HS-5 (cell line): ENCODE measurements around the gene JDP2.

Experiments used
- DNase-seq: peaks from one replicate; pipeline ENCODE4 v3.0.0-alpha.2; 2012; ENCODE audit warnings: low read depth

JDP2 gene

DNA sequence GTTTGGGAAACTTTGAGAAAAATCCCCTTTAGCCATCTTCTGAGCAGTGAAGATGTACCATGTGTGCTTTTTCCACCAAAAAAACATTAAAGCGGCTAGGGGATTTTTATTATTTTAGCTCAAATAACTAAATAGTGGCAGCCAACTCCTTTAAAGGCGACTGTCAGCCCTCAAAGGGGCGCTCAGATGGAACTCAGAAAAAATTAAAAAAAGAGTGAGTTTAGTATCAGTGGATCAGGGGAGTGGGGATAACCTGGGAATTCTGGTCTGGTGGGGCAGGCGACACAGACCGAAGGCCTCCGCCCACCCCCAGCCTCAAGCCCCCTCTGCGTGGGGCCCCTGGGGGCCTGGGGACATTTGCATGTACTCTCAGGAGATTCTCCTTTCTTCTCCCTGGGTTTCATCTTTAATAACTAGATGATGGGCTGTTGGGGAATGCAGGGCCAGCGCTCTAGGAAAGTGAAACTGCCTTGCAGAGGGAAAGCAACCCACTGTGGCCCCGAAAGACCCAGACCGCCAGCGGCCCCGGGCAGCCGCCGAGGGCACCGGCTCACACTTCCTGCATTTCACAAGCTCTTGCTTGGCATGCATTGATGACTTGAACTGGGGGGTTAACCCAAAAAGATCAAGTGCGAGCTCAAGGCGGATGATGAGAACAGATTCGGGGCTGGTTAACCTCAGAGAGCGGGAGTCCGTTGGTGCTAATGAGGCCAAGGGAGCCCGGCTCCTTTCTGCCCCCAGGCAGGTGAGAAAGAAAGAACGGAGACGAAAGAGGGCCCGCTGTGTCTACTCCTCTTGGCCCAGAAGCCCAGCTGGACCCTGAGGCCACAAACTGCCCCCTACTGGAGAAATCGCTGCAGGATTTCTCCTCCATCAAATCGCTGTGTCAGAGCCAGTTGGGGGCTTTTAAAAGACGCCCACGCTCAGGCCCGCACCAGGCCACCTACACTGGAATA lies 87.1 kb downstream of the JDP2 start:
- DNase-seq, result no peak

DNA sequence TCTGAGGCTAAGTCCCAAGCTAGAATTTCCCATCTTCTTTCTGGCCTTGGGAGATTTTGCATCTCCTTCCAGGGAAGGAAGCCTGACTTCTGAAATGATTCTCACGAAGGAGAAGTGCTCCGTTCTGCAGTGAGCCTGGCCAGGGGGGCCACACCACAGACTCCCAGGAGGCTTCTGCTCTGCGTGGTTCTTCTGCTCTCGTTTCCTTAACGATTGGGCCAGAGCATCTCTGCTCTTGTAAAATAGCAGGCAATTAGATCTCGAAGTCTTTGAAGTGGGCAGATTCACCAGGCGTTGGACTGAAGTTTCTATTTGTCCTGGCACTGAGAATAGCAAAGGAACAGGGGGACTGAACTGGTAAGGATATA lies 87.8 kb downstream of the JDP2 start:
- DNase-seq, result no peak

DNA sequence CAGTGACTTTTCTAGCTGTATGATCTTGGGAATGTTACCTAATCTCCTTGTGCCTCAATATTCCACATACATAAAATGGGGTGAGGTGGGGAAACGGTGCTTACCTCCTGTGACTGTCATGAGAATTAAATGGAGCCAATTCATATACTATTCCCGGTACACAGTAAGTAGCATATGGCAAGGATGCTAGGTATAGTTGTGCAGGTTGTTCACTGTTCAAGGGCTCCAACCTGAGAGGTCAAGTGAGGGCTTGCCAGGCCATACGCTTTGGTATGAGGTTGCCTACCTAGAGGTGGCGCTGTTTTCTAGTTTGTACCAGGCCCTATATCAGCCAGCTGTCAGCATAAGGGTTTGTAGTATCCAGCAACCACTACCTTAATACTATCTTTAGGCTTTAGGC lies 90.8 kb downstream of the JDP2 start:
- DNase-seq, result no peak

DNA sequence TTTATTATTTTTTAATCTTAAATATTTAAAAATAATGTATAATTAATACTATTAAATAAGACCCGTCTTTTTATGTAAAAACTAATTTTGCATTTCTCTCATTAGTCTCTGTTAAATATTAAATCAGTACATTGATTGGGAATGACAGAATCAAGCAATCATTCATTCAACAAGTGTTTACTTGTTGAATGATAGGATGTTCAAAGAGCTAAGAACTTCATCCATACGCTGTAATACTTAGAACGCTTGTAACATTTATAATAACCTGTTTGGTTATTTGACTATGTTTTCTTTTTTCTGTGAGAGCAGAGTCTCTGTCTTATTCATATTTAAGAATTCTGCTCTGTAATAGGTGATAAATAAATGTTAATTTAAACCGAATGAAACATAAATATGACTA lies 91.6 kb downstream of the JDP2 start:
- DNase-seq, result no peak

DNA sequence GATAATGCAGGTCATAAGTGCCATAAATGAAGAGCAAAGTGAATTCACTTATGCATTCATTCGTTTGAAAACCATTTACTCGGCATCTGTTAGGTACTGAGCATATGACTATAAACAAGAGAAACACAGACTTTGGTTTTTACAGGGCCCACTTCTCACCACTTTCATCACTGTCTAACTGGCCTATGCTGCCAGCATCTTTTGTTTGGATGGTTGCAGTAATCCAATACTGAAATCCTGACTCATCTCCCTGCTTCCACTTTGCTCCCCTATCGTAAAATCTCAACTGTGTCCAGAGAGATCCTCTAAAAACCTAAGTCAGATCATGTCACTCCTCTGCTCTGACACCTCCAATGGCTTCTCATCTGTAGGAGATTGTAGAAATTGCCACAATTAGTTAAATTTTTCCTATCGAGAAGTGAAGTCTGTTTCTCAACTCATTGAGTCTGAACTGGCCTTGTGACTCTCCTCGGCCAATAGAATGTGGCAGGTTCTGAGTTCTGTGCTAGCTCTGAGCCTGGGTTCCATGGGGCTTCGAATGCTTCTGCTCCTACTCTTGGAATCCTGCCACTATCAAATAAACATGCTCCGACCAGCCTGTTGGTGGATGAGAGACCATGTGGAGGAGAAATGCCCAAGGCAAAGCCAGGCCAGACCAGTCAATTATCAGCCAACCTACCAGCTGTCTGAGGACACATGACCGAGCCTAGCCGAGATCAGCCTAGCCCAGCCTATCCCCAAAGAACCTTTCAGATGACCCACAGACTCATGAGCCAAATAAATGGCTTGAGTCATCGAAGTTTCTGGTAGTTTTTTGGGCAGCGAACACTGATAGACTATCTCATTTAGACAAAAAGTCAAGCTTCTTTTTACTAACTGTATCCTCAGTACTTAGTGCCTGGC lies 92.3 kb downstream of the JDP2 start:
- DNase-seq, result no peak

DNA sequence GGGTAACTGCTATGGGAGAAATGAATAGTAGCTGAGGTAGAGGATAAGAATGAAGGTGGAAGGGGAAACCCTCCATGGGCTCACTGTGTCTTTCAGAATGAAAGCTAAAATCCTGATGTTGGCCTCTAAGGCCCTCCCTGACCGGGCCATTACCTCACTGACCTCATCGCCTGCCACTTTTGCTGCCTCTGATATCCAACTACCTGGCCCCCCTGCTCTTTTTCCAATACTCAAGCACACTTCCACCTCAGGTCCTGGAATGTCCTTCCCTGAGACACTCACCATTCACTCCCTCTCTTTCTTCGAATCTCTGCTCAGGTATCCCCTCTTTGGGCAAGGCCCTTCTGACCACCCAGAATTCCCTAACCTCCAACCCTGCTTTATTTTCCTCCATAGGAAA lies 93.0 kb downstream of the JDP2 start:
- DNase-seq, result no peak

DNA sequence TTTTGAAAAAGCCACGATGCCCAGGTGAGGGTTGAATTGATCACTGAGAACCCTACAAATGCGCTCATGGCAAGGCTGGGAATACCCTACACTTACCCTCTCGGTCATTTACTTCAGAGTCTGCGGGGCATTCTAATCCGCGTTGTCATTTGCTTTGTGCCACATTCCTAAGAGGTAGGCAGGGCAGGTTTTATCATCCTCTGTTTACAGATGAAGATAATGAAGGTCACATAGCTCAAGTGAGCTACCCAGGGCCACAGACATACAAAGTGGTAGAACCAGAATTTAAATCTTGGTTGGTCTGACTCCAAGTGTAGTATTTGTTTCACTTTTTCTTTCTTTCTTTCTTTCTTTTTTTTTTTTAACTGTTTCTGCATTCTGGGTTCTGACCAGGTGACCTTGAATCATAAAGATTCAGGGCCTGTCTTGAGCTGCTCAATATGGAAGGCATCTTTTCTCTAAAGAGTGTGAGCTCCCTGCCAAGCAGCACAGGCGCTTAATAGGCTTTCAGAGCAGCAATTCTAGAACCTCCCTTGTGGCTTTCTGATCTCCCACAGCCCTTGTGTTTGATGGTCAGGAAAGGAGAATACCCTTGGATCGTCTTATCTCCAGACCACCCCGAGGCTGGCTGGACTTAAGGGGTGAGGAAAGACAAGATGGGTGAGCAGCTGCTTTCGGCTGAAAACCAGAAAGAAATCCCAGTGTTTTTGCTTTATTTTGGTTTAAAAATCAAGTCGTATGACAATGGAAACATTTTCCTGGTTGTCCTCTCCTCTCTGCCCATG lies 93.8 kb downstream of the JDP2 start:
- no peak for DNase-seq

DNA sequence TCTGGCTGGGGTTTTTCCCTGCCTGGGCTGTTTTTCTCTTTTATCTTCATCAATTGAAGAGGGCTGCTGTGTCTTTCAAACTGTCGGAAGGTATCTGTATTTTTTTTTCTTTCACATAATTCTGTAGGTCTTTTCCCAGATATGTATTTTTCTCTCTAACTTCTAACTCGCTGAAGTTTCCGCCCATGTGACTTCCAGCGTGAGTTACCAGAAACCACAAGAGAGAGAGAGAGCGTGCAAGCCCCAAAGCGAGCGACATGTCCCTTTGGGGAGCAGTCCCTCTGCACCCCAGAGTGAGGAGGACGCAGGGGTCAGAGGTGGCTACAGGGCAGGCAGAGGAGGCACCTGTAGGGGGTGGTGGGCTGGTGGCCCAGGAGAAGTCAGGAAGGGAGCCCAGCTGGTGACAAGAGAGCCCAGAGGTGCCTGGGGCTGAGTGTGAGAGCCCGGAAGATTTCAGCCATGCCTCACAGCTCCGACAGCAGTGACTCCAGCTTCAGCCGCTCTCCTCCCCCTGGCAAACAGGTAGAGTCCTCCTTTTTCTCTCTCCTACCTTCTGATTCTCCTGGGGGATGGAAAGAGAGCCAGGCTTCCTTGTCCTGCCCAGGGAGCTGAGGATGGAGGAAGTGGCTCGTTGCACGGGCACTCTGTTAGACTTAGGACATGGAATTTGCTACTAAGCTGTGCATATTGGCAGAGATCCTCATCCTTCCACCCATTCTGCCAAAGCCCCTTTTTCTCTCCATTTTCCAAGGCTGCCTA lies 94.6 kb downstream of the JDP2 start, which contains the start of gene BATF:
Gene BATF (plus strand): TSS at position 246 of the 759 bp plus-strand sequence. CDS start 214 bp downstream, at position 460.
- DNase-seq, result no peak

DNA sequence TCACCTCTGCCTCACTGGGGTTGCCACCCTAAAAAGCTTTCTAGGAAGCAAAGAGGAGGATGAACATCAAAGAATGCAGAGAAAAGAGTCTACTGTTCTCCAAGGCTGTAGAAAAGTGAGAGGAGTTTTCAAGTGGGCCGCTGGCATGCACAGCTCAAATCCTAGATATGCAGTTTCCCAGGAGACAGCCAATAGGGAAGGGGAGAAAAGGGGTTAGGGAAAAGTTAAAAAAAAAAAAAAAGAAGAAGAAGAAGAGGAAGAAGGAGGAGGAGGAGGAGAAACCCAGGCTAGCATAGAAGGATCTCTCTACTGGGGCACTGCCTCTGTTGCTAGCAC lies 95.1 kb downstream of the JDP2 start:
- DNase-seq, result no peak
